H9 (cell line): ENCODE measurements around the gene CRYGC. TPM values are rescaled to one million over a fixed set of nuclear protein-coding genes. Genes with fewer than 3 reads are reported as not detected.

Experiments used
- DNase-seq: peaks from one replicate; pipeline ENCODE4 v3.0.0-alpha.2; 2017
- H2AFZ ChIP-seq: one replicate; pipeline ENCODE4 v1.6.1; 2013; ENCODE audit warnings: mild to moderate bottlenecking, low read length, control low read depth, moderate library complexity
- H2AK5ac ChIP-seq: 2 replicates; pipeline ENCODE4 v1.6.1; 2013; ENCODE audit warnings: low read length, control low read depth, mixed read lengths; ENCODE audit not compliant: insufficient read length
- H2BK120ac ChIP-seq: one replicate; pipeline ENCODE4 v1.6.1; 2013; ENCODE audit warnings: low read depth, mild to moderate bottlenecking, low read length, control low read depth, inconsistent platforms; ENCODE audit not compliant: poor library complexity, severe bottlenecking
- H2BK12ac ChIP-seq: 2 replicates; pipeline ENCODE4 v1.6.1; 2013; ENCODE audit warnings: low read length, control low read depth, mixed read lengths, low read depth; ENCODE audit not compliant: insufficient read length
- H2BK15ac ChIP-seq: 2 replicates; pipeline ENCODE4 v1.6.1; 2013; ENCODE audit warnings: low read depth, low read length, control low read depth
- H2BK20ac ChIP-seq: one replicate; pipeline ENCODE4 v1.6.1; 2013; ENCODE audit warnings: low read depth, mild to moderate bottlenecking, low read length, control low read depth, inconsistent platforms; ENCODE audit not compliant: poor library complexity, severe bottlenecking
- H2BK5ac ChIP-seq: 2 replicates; pipeline ENCODE4 v1.6.1; 2013; ENCODE audit warnings: low read length, control low read depth, mixed read lengths; ENCODE audit not compliant: insufficient read length
- H3K14ac ChIP-seq: 2 replicates; pipeline ENCODE4 v1.6.1; 2013; ENCODE audit warnings: low read length, control low read depth; ENCODE audit not compliant: insufficient read depth
- H3K18ac ChIP-seq: 2 replicates; pipeline ENCODE4 v1.6.1; 2013; ENCODE audit warnings: low read depth, mild to moderate bottlenecking, mixed read lengths, low read length, control low read depth; ENCODE audit not compliant: insufficient read length
- H3K23ac ChIP-seq: 2 replicates; pipeline ENCODE4 v1.6.1; 2013; ENCODE audit warnings: low read length, control low read depth, mixed read lengths, low read depth; ENCODE audit not compliant: insufficient read length
- H3K23me2 ChIP-seq: 2 replicates; pipeline ENCODE4 v1.6.1; 2013; ENCODE audit warnings: low read depth, mild to moderate bottlenecking, mixed read lengths, low read length, control low read depth; ENCODE audit not compliant: insufficient read length, poor library complexity, severe bottlenecking
- H3K27ac ChIP-seq: 2 replicates; pipeline ENCODE4 v1.5.1; 2013; ENCODE audit warnings: low read length, control low read depth, mixed read lengths, low read depth; ENCODE audit not compliant: insufficient read length
- H3K27me3 ChIP-seq: 2 replicates; pipeline ENCODE4 v1.6.1; 2013; ENCODE audit warnings: low read length, control low read depth, inconsistent platforms; ENCODE audit not compliant: insufficient read depth
- H3K4ac ChIP-seq: 2 replicates; pipeline ENCODE4 v1.6.1; 2013; ENCODE audit warnings: low read depth, mild to moderate bottlenecking, control low read depth, inconsistent platforms, low read length, moderate library complexity
- H3K4me1 ChIP-seq: 2 replicates; pipeline ENCODE4 v1.6.1; 2013; ENCODE audit warnings: low read length, control low read depth, inconsistent platforms; ENCODE audit not compliant: insufficient read depth
- H3K4me2 ChIP-seq: 2 replicates; pipeline ENCODE4 v1.6.1; 2013; ENCODE audit warnings: low read length, control low read depth, mixed read lengths; ENCODE audit not compliant: insufficient read length, insufficient read depth
- H3K56ac ChIP-seq: 2 replicates; pipeline ENCODE4 v1.6.1; 2013; ENCODE audit warnings: low read depth, mild to moderate bottlenecking, mixed read lengths, low read length, control low read depth; ENCODE audit not compliant: insufficient read length
- H3K79me1 ChIP-seq: 2 replicates; pipeline ENCODE4 v1.6.1; 2013; ENCODE audit warnings: low read depth, mild to moderate bottlenecking, moderate library complexity, low read length, control low read depth, inconsistent platforms; ENCODE audit not compliant: insufficient read depth, poor library complexity, severe bottlenecking
- H3K79me2 ChIP-seq: 2 replicates; pipeline ENCODE4 v1.6.1; 2013; ENCODE audit warnings: low read length, control low read depth, inconsistent platforms; ENCODE audit not compliant: insufficient read depth
- H3K9ac ChIP-seq: 2 replicates; pipeline ENCODE4 v1.6.1; 2013; ENCODE audit warnings: low read length, control low read depth, mixed read lengths; ENCODE audit not compliant: insufficient read length; ENCODE audit errors: extremely low read depth
- H3K9me3 ChIP-seq: one replicate; pipeline ENCODE4 v1.6.1; 2013; ENCODE audit warnings: low read depth, low read length, inconsistent platforms; ENCODE audit not compliant: control insufficient read depth
- H3T11ph ChIP-seq: one replicate; pipeline ENCODE4 v1.6.1; 2013; ENCODE audit warnings: mild to moderate bottlenecking, low read length, control low read depth, inconsistent platforms
- H4K20me1 ChIP-seq: one replicate; pipeline ENCODE4 v1.6.1; 2013; ENCODE audit not compliant: control insufficient read depth, insufficient read length, insufficient read depth
- H4K5ac ChIP-seq: 2 replicates; pipeline ENCODE4 v1.6.1; 2013; ENCODE audit warnings: low read depth, mild to moderate bottlenecking, mixed read lengths, low read length, control low read depth; ENCODE audit not compliant: insufficient read length
- H4K8ac ChIP-seq: replicated peaks from 2 replicates; pipeline ENCODE4 v1.6.1; 2013; ENCODE audit warnings: low read length, control low read depth, mixed read lengths, low read depth; ENCODE audit not compliant: insufficient read length
- H4K91ac ChIP-seq: 2 replicates; pipeline ENCODE4 v1.6.1; 2013; ENCODE audit warnings: low read depth, mild to moderate bottlenecking, moderate library complexity, mixed read lengths, low read length, control low read depth; ENCODE audit not compliant: insufficient read length
- H3K27ac Mint-ChIP-seq, 3 experiments: 2 replicates in 2 of 3; 3 replicates in 1 of 3; pipeline ENCODE4 v1.8.0; 2020 to 2021; ENCODE audit warnings: mixed read lengths in 3 of 3, mild to moderate bottlenecking in 1 of 3, moderate library complexity in 1 of 3
- H3K27me3 Mint-ChIP-seq: 2 replicates; pipeline ENCODE4 v1.8.0; 2021; ENCODE audit warnings: low read depth, mild to moderate bottlenecking, moderate library complexity, mixed read lengths
- H3K36me3 Mint-ChIP-seq, 3 experiments: 2 replicates in 2 of 3; 3 replicates in 1 of 3; pipeline ENCODE4 v1.8.0; 2020 to 2021; ENCODE audit warnings: low read depth in 3 of 3, mixed read lengths in 3 of 3; ENCODE audit not compliant: insufficient read depth in 1 of 3
- H3K4me1 Mint-ChIP-seq, 2 experiments: 2 replicates each; pipeline ENCODE4 v1.8.0; 2020; ENCODE audit warnings: mixed read lengths in 2 of 2
- H3K4me3 Mint-ChIP-seq, 2 experiments: 2 replicates in 1 of 2; 3 replicates in 1 of 2; pipeline ENCODE4 v1.8.0; 2020 to 2021; ENCODE audit warnings: mild to moderate bottlenecking in 2 of 2, mixed read lengths in 2 of 2, moderate library complexity in 1 of 2
- H3K9me3 Mint-ChIP-seq, 2 experiments: 2 replicates in 1 of 2; 3 replicates in 1 of 2; pipeline ENCODE4 v1.8.0; 2020; ENCODE audit warnings: mild to moderate bottlenecking in 2 of 2, mixed read lengths in 2 of 2, moderate library complexity in 1 of 2
- WGBS: extraction: QIAGEN DNeasy Blood & Tissue Kit; methylation state at CpG from one replicate; pipeline ENCODE4 v1.1.7; 2013; ENCODE audit warnings: missing lambda C conversion rate, low lambda C conversion rate, mixed read lengths; ENCODE audit not compliant: insufficient read length; ENCODE audit errors: extremely low coverage; 5-methylcytosine and 5-hydroxymethylcytosine counted together
- total RNA-seq: library from RNA; stranded (reverse); gene quantifications from 2 replicates; pipeline ENCODE4 v1.2.1, GENCODE V29; 2021
- TF ChIP-seq, protein P1 (sequence below): fragments of 200-600 bp; sonication (generic); conservative IDR thresholded peaks from 3 replicates; pipeline ENCODE4 v1.8.0; 2021; ENCODE audit warnings: antibody characterized with exemption, mild to moderate bottlenecking

The CRYGC gene
- total RNA-seq, 1 experiment from 2014 or later = not detected

DNA sequence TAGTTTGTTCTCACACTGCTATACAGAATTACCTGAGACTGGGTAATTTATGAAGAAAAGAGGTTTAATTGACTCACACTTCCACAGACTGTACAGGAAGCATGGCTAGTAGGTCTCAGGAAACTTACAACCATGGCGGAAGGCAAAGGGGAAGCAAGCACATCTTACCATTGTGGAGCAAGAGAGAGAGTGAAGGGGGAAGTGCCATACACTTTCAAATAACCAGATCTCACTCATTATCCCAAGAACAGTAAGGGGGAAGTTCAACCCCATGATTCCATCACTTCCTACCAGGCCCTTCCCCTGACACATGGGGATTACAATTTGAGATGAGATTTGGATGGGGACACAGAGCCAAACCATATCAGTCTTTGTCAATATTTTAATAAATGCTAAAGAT, 21.3 kb upstream of the CRYGC start:
- no peak overlapping the region for H3K18ac ChIP-seq
- no peak overlapping the region for H3K56ac ChIP-seq
- H3K4me1 Mint-ChIP-seq = peaks cover 13 to 15% of the 10 kb centered on the region in 2 experiments
- no peaks in the 10 kb centered on the region for H3K27me3 ChIP-seq
- H2BK12ac ChIP-seq = no peak overlapping the region
- no peak overlapping the region; a peak in 1 of 7 replicates for H3K27ac Mint-ChIP-seq
- no peak overlapping the region for H4K8ac ChIP-seq
- no peak overlapping the region for H3K4me2 ChIP-seq
- H3K14ac ChIP-seq = no peak overlapping the region
- peaks cover 11 to 18% of the 10 kb centered on the region in 2 experiments; a peak in 4 of 5 replicates for H3K9me3 Mint-ChIP-seq
- no peak overlapping the region for H3T11ph ChIP-seq
- H2AK5ac ChIP-seq = no peak overlapping the region
- no peak overlapping the region for H3K4ac ChIP-seq
- no peak overlapping the region for H3K4me3 Mint-ChIP-seq
- no peak overlapping the region for H3K23ac ChIP-seq
- no peaks in the 10 kb centered on the region for H4K20me1 ChIP-seq
- no peaks in the 10 kb centered on the region for H3K27me3 Mint-ChIP-seq
- no peak overlapping the region for H2BK20ac ChIP-seq
- H3K36me3 Mint-ChIP-seq = peaks cover 2 to 14% (median 2%) of the 10 kb centered on the region in 3 experiments; a peak in 4 of 7 replicates
- no peak overlapping the region for H3K27ac ChIP-seq
- no peak overlapping the region for H2AFZ ChIP-seq
- no peak overlapping the region for H3K9ac ChIP-seq
- no CpG with 5 or more reads among the region's 1 CpG for WGBS
- no peak overlapping the region for H4K5ac ChIP-seq
- H4K91ac ChIP-seq = no peak overlapping the region
- no peaks in the 10 kb centered on the region for H3K79me2 ChIP-seq
- no peaks in the 10 kb centered on the region for H3K9me3 ChIP-seq
- no peaks in the 10 kb centered on the region for H3K23me2 ChIP-seq
- no peak for DNase-seq
- no peak overlapping the region for H2BK120ac ChIP-seq
- no peaks in the 10 kb centered on the region for H3K4me1 ChIP-seq
- no peaks in the 10 kb centered on the region for H3K79me1 ChIP-seq
- no peak overlapping the region for H2BK5ac ChIP-seq
- no peak overlapping the region for H2BK15ac ChIP-seq
- TF ChIP-seq, protein P1, sequence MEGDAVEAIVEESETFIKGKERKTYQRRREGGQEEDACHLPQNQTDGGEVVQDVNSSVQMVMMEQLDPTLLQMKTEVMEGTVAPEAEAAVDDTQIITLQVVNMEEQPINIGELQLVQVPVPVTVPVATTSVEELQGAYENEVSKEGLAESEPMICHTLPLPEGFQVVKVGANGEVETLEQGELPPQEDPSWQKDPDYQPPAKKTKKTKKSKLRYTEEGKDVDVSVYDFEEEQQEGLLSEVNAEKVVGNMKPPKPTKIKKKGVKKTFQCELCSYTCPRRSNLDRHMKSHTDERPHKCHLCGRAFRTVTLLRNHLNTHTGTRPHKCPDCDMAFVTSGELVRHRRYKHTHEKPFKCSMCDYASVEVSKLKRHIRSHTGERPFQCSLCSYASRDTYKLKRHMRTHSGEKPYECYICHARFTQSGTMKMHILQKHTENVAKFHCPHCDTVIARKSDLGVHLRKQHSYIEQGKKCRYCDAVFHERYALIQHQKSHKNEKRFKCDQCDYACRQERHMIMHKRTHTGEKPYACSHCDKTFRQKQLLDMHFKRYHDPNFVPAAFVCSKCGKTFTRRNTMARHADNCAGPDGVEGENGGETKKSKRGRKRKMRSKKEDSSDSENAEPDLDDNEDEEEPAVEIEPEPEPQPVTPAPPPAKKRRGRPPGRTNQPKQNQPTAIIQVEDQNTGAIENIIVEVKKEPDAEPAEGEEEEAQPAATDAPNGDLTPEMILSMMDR = no peak
